GM21576 (cell line): ENCODE results near the gene RNF166.
A peak's percentile ranks its signal among the peaks of the same experiment; 100 is the strongest.

Source experiments
- ATAC-seq: cut with Tn5 transposase; IDR thresholded peaks from one replicate; pipeline ENCODE4 v1.9.1; 2021; ENCODE audit warnings: mild to moderate bottlenecking, moderate library complexity; ENCODE audit not compliant: unreplicated experiment

The RNF166 gene

GRCh38 chr16:88712362-88712979 lies 6.3 kb upstream of the RNF166 start:
- ATAC-seq, result no peak

- no peak for ATAC-seq
Measured at GRCh38 chr16:88711750-88712340, 5.6 kb upstream of the RNF166 start.

- no peak for ATAC-seq
Measured at GRCh38 chr16:88710556-88710955, 4.3 kb upstream of the RNF166 start.

DNA sequence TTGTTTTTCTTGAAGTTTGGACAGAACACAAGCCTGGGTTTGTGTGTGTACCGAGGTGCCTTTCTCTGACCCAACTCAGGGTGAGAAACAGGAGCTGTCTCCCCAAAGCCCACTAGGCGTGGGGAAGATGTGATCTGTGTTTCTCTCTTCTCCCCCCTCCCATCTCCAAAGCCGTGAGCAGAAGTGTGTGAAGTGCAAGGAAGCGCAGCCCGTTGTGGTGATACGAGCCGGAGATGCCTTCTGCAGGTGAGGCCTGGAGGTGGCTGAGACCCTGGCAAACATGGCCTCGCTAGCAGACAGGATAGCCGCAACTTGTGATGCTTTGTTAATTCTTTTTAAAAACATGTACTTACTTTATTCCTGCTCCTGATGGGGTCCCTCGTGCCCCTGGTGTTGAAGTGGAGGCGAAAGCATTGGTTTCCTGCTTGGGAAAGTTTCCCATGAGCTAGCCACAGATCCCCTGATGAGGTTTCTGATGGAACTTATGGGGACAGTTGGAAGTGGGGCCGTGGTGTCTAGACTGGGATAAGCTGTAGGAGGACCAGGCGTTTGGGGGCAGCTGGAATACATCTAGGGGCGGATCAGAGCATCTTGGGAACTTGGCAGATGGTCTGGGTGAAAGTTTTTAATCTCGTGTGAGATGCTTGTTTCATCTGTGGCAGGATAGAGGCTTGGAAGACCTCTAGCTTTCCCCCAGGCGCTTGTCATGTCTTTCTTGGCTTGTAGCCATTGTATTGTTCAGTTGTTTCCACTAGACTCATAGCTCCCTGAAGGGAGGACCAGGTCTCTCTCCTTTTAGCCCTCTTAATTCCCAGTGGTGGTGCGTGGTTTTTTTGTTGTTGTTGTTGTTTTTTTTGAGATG lies 988 bp upstream of the RNF166 start:
- no peak for ATAC-seq

DNA sequence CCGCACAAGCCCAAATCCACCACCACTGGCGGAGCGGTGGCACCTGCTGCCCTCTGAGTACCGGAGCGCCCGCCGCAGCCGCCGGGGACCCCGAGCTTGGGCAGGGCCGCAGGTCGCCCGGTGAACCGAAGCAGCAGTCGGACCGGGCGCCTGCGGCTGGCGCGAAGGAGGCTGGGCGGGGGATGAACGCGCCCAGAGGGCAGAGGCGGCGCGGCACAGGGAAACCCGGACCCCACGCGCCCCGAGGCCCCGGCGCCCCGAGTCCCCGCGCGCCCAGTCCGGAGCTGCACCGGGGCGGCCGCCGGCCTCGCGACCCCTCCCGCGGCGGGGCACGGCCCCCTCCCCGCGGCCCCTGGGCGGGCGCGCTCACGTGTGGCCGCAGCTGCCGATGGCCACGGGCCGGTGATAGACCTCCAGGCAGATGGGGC lies 393 bp downstream of the RNF166 start:
- no peak for ATAC-seq

DNA sequence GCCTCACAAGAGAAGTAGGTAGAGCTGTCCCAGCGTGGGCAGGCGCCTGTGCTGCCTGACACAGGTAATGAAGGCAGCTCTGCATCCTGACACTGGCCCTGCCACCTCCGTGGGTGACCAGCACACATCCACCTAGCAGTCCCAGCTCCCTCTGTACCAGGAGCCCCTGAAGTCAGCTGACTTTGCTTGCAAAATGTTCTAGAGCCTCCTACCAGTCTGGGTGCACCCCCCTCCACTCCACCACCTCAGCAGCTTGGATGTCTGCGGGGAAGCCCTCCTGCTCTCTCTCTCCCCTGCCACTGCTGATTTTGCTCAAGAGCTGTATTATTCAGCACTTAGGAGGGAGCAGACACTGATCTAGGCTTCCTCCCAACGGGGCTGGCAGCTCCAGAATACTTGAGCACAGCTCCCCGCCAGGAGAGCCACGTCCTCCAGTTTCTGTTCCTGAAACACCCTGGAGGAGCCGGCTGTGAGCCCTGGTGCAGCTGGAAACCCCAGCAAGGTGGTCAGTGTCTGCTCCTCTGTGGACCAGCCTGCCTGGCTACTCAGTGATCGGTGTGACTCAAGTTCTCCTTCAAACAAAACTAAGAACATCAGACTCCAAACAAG lies 1.0 kb downstream of the RNF166 start:
- no peak for ATAC-seq

GRCh38 chr16:88703486-88704309 lies 2.5 kb downstream of the RNF166 start:
- no peak for ATAC-seq

- ATAC-seq, result no peak
Measured at GRCh38 chr16:88702371-88703210, 3.6 kb downstream of the RNF166 start.

DNA sequence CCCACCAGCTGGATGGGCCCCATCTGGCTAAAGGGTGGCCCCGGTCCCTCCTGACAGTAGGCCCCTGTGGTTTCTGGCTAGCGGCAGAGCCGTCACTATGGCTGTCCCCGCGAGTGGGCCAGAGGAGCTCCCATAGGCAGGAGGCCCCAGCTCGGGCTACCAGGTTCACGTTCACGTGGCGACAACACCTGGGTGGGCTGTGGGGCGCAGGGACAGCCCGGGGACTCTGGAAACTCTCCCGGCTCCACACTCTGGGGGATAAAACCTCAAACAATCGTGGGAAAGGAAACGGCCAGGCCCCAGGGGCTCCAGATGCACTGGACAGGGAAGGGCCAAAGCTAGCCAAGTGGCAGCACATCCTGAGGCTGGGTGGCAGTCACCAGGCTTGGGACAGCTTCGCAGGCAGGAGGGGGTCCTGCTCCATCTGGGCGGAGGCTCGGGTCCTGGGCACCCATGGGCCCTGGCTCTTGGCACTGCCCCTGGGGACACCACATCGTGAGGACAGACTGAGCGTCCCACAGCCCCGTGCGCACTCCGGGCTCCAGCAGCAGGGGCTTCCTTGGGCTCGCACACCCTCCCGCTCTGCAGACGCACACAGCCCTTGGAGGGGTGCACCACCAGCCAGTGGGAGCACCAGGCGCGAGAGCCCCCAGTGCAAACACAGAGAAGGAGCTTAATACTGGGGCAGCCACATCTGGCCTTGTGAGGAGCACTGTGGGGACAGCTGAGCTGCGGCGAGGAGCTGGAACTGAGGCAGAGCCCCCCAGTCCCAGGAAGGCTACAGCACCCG lies 4.4 kb downstream of the RNF166 start:
- ATAC-seq, result no peak

- peak; percentile 64 for ATAC-seq
Measured at GRCh38 chr16:88700636-88701482, 5.3 kb downstream of the RNF166 start.

DNA sequence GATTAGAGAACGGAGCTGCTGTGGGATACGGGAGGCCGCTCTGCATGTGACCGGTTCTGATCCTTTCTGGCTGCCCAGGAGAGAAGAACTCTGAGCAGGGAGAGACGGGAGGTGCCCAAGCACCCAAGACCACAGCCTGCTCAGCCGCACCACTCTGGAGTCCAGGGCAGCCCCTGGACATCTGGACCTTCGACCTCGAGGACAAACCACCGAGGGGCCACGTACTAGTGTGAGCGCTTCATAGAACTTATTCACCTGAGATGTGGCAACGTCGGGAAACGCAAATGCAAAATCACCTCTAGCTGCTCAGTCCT lies 5.9 kb downstream of the RNF166 start:
- ATAC-seq, result no peak

DNA sequence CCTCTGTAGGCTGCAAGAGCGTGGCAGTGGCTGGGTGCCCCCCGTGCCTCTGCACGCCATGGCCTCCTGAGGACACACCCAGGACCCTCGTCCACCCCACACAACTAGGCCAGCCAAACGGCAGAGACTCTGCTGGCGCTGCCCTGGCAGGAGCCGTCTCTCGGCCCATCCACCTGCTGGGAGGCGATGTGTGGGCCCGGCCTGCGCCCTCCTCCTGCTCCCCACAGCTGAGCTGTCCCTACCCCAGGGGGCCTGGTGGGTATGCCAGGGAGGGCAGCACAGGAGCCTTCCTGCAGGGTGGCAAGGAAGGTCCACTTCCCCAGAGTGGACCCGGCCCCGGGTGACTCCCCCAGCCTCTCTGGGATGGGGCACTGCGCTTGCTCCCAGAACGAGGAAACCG lies 7.0 kb downstream of the RNF166 start:
- ATAC-seq, result no peak

GRCh38 chr16:88698646-88699045 lies 7.6 kb downstream of the RNF166 start:
- ATAC-seq, result no peak

DNA sequence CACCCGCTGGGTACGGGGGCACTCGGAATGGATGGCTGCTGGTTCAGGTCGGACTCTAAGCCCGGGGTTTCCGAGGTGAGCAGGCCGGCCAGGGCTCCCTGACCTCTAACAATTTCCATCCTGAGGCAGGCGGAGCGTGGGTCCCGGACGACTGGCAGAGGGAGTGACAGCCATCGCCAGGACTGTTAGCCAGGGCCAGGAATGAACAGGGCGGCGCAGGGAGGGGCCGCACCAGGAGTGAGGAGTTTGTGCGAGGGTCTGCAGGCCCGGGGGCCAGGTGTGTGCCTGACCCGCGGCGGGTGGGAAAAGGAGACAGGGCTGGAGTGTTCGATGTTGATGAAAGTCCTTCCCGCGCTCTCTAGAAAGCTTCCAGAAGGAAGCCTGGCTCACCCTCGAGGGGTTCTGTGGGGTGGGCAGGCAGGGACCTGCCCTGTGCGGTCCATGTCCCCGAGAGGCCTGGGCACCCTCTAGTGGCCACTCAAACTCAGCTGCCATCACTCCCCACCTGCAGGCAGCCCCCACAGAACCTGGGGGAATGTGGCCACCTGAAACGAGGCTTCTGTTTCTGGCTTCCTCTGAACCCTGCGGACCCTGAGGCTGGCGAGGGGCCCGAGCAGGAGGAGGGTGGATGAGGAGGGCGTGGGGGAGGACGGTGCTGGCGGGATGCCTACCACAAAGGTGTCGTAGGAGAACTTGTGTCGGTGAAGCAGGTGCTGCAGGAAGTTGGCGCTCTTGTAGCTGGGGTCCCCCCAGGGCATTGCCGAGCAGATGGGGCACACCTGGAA lies 8.2 kb downstream of the RNF166 start:
- ATAC-seq, result no peak

DNA sequence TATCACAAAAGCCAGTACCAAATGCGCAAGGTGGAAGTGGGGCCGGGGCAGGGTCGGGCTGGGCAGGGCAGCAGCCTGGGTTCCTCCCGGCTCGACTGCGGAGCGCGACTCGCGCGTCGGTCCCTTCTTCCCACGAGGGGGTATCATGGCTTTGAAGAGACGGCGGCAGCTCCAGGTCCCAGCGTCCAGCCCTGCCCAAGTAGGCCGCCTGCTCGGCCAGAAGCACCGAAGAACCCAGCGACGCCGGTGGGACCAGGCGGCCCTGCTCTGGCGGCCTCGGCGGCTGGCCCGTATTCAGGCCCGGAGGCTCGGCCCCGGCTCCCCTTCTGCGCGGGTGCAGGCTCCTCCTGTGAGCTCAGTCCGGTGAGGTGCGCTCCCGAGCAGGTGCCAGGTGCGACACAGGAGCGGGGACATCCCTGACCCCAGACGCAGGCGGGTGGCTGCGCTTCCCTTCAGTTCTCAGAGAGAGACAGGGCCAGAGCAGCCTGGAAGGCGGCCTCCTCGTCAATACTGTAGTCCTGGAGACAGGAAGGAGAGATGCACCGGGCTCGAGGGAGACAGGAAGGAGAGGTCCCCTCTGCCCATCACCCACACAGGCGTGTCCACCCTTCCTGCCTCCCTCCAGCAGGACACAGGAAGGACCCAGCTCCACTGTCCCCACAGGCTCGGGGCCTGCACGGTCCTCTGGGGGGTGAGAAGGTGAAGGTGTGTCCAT lies 8.9 kb downstream of the RNF166 start:
- no peak for ATAC-seq

DNA sequence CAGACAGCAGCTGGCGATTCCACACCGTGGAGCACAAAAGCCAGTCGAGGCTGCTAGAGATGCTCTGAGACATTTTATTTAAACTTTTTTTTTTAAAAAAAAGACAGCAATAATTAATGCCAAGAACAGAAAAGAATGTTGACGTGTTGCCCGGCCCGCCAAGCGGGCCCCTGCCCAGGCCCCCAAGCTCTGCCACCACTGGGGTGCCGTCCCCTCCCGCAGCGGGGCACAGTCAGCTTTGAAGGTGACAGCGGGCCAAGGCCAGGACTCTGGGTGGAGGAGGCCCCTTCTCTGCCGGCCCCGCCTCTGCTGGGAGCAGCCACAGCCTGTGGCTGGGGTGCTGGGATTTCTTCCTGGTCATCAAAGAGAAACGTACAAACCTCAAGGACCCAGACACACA lies 9.8 kb downstream of the RNF166 start:
- no peak for ATAC-seq

DNA sequence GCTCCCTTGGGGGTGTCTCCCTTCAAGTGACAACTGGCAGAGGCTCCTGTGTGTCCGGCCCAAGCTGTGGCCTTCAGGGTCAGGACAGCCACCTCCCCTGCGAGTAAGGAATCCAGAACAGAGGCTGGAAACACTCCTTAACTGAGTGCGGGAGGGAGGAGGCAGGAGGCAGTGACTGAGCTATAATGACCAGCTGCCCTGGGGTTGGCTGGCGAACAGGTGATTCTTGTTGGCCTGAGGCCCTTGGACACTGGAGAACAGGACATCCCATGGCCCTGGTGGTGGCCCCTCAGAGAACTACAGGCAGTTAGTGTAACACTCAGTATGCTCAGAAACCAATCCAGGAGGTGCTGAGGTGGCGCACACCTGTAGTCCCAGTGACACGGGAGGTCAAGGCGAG lies 10.5 kb downstream of the RNF166 start:
- ATAC-seq, result no peak
